Mononuclear cell (primary cell): ENCODE data around the gene HOXD9. TPM values are rescaled to one million over a fixed set of nuclear protein-coding genes. Genes with fewer than 3 reads are reported as not detected.

Experiments used
- H3K27me3 ChIP-seq: 2 replicates; pipeline ENCODE4 v1.6.0; 2011; ENCODE audit warnings: low read length, control low read depth; ENCODE audit not compliant: insufficient read depth
- H3K4me1 ChIP-seq: 2 replicates; pipeline ENCODE4 v1.5.1; 2011; ENCODE audit warnings: mild to moderate bottlenecking, low read length, control low read depth; ENCODE audit not compliant: insufficient read depth
- H3K4me3 ChIP-seq: 2 replicates; pipeline ENCODE4 v1.5.1; 2011; ENCODE audit warnings: mild to moderate bottlenecking, low read length, moderate library complexity
- H3K9me3 ChIP-seq: 2 replicates; pipeline ENCODE4 v1.5.1; 2011; ENCODE audit warnings: low read depth, mild to moderate bottlenecking, control low read depth, low read length
- total RNA-seq: library from RNA; depleted of rRNA; stranded (reverse); fragments of >200 nt; gene quantifications from one replicate; pipeline ENCODE4 v1.2.3, GENCODE V29; 2012

Gene HOXD9
- total RNA-seq, 1 donor = not detected

DNA sequence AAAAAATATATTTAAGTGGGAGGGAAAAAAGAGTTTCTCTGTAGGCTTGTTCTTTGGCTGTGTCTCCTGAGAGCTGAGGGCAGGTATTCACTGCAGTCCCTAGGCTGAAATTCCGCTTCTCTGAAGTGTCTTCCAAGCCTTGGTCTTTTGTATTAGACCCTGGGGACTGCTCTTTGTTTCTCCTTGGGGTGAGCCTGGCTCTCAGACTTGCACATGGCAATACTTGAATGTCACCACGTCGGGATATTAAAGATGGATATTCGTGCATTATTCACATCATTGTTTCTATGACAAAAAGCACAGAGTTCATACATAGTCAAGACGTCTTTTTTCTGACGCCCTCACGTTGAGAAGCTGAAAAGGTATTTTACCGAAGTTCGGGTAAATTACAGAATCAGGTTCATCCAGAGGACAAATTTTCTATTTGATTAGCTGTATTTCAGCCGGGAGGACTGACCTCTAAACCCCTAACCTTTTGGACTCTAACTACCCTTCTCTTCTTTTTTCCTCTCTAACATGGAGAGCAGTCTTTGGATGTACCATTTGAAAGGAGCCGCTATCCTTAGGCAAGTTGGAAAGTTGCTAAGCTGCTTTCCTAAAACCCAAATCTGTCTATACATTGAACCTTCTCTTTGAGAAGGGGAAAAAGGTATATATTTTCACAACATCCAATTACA is 32.2 kb downstream of the HOXD9 start:
- Histone ChIP-seq H3K9me3 (no peaks in the 10 kb centered on the region), H3K4me1 (no peaks in the 10 kb centered on the region), H3K4me3 (no peak overlapping the region), H3K27me3 (peaks cover 91% of the 10 kb centered on the region)

DNA sequence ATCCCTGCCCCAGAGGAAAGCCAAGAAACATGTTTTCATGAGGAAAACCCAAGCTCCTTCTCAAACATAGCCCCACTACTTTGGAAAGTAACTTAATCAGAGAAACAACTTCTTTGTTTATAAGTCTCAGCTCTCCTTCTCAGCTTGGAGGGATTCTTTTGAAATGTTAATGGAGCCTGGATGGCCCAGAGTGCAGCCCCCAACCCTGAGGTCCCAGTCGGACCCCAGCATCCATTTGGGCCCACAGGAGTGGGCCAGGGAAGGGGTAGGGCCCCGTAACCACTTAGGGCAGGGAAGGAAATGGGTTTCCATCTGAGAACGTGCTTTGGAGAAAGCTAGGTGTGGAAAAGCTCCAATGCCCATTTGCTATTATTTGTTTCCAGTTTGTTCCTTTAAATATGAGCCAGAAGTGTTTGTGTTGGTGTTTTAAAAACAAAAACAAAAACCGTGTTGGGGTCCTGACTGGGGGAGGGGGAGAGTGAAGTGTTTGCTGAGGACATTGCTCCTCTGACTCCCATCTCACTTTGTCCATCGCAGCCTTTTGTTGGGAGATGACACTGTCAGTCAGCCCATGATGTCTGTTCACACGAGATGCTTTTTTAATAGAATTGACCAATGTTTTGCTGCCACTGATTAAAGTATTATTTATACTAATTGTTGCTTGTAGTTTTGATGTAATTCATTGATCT is 33.0 kb downstream of the HOXD9 start:
- H3K27me3 ChIP-seq = peaks cover 91% of the 10 kb centered on the region
- no peak overlapping the region for H3K4me3 ChIP-seq
- H3K9me3 ChIP-seq = no peaks in the 10 kb centered on the region
- no peaks in the 10 kb centered on the region for H3K4me1 ChIP-seq

DNA sequence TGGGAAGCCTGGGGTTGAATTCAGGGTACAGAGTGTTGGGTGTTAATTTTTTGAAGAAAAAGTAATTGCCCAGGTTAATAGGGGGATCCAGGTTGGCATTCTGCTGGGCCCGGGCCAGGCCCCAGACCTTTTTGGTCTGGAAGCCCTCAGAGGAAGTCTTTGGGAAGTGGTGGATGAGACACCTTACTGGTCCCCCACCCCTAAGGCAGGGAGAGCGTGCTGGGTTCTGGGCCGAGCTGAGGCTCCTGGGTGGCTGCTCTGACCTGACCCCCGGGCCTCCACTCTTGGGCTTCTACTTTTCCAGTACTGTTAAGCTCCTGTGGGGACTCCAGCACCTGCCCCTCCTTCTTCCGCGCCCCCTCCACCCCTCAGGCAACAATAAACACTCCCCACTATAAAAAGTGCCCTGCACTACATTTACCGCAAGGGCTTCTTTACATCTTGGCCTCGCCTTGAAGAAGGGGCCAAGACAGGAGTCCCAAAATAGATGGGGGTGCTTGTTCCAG is 33.8 kb downstream of the HOXD9 start:
- Histone ChIP-seq H3K9me3 (no peaks in the 10 kb centered on the region), H3K4me1 (no peaks in the 10 kb centered on the region), H3K4me3 (no peak overlapping the region), H3K27me3 (peaks cover 91% of the 10 kb centered on the region)

DNA sequence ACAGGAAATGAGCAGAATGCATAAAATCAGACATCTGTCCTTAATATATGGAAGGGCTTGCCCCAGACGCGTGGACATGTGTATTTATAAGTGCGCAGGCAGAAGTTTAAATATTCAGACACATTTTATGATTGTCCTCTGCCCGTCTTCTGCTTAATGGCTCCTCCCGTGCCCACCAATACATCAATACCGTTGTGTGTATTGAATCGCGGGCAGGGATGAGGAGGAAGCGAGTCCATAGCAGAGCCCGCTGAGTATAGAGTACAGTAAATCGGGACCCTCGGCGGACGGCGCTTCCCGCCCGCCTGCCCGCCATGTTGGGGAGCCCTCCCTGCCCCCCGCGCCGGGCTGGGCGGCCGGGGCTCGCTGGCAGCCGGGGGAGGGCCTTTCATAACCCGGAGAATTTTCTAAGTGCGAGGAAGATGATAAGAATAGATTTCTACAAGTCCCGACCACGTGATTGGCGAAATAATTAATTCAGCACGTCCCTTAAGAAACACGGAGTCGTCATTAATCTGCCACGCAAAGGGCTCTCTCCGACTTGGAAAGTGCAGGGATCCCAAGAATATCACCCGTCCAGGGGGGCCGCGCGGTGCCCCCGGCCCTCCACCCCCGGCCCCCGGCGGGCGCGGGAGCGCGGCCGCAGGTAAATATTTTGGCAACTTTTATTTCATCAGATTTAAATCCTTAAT is 34.4 kb downstream of the HOXD9 start, which contains the start of gene HOXD3:
Gene HOXD3, plus strand, starts transcription at position 501 of the 692 bp plus-strand sequence. CDS start 11,808 bp downstream, outside the sequence.
- H3K9me3 ChIP-seq = no peaks in the 10 kb centered on the region
- peaks cover 91% of the 10 kb centered on the region for H3K27me3 ChIP-seq
- no peaks in the 10 kb centered on the region for H3K4me1 ChIP-seq
- no peak within 1 kb of the TSS for H3K4me3 ChIP-seq

DNA sequence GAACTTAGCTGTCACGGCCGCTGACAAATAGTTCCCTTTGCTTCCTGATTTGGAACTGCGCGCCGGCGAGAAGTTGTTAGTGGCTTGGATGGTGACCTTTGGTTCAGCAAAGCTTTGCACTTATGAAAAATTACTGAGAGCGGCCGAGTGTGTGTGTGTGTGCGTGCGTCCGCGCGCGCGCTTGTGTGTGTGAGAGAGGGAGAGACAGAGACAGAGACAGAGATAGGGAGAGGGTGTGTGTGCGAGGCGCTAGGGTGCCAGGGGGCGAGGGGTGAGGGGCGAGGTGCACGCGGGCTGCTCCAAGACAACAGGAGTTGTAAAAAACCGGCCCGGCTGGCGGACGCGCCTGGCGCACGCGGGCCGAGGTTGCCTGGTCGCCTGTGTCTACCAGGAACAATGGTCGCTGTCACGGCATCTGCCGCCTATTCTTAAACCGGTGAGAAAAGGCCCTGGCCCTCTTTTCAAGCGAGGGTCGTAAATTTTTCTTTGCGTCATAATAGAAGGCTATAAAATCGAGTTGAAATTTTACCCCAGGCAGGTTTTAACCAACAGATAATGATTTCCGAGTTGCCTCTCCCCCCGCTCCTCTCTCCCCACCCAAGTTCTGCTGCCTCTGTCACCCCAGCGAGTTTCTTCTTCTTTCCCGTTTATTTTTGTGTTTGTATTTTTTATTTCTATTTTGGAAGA is 35.1 kb downstream of the HOXD9 start:
- Histone ChIP-seq H3K27me3 (peaks cover 93% of the 10 kb centered on the region), H3K4me3 (no peak overlapping the region), H3K9me3 (no peaks in the 10 kb centered on the region), H3K4me1 (no peaks in the 10 kb centered on the region)

DNA sequence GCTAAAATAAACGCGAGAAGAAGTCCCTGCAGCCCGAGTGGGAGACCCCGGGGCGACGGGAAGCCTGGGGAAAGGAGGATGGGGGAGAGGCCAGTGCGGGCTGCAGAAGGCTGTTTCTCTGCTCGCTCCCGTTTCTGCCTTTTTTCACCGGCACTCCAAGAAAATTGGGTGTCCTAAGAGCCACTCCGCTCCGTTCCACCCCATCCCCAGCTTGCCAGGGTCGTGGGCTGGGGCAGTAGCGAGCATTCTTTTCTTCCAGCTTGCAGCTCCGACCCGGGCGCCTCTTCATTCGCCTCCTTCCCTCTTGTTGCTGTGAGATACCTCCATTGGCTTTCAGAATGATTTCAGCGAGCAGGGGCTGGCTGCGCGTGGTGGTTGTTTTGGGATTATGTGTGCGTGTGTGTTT is 35.7 kb downstream of the HOXD9 start:
- no peaks in the 10 kb centered on the region for H3K9me3 ChIP-seq
- H3K4me3 ChIP-seq = no peak overlapping the region
- peaks cover 94% of the 10 kb centered on the region for H3K27me3 ChIP-seq
- H3K4me1 ChIP-seq = no peaks in the 10 kb centered on the region

DNA sequence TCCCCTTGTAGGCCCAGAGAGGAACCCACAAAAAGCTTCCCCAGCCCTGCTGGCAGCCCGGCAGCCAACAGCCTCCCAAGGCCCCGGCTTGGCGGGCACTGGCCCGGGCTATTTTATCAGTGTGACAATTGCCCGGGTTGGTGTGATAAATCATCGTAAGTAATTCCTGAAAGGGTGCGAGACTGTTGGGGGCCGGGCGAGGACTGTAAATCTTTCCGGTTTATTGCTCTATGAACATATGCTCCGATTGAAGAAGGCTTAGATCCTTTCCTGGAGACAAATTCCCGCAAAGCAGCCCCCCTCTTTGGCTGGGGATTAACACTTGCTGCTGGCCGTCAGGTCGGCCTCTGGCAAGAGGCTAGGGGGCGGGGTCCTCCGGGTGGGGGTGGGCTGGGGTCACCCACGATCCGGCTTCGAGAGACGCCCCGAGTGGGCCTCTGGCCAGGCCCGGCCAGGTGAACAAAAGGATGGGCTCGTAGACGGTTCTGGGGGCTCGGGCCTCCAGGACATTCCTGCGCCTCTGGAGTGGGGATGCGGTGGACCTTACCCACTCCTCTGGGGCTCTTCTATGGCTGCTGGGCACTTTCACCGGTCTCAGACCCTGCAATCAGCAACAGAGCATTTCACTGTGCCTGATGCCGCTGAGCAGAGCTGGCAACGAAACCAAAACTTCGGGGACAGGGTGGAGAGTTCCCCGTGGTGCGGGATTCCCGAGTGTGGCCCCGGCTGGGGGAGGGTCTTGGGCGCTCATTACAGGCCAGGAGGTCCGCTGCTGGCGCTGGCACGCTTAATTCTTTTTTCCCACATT is 36.5 kb downstream of the HOXD9 start:
- H3K9me3 ChIP-seq = no peaks in the 10 kb centered on the region
- peaks cover 94% of the 10 kb centered on the region for H3K27me3 ChIP-seq
- no peak overlapping the region for H3K4me3 ChIP-seq
- H3K4me1 ChIP-seq = no peaks in the 10 kb centered on the region

DNA sequence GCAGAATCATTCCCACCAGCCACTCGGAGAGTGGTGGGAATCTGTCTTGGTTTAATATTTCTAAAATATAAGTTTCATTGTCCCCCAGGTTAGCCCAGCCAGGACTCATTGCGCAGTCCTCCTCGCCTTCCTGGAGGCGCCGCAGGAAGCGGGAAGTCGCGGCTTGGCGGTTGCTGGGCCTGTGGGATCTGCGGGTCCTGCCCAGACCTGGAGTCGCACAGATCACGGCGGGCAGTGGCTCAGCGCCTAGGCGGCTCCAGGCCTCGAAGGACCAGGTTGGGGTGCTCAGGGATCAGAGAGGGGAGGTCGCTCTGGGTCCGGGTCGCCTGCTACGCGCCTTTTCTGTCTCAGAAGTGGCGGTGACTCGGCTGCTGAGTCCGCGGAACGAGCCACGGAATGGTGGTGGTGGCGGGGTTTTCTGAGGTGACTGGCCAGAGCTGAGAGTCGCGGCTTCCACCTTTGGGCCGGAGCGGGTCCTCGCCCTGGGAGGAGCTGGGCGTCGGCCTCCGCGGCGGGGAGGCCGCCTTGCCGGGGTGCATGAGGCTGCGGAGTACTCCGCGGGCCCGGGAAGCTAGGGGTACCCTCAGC is 37.2 kb downstream of the HOXD9 start:
- Histone ChIP-seq H3K4me3 (no peak overlapping the region), H3K4me1 (no peaks in the 10 kb centered on the region), H3K9me3 (no peaks in the 10 kb centered on the region), H3K27me3 (peaks cover 94% of the 10 kb centered on the region)

DNA sequence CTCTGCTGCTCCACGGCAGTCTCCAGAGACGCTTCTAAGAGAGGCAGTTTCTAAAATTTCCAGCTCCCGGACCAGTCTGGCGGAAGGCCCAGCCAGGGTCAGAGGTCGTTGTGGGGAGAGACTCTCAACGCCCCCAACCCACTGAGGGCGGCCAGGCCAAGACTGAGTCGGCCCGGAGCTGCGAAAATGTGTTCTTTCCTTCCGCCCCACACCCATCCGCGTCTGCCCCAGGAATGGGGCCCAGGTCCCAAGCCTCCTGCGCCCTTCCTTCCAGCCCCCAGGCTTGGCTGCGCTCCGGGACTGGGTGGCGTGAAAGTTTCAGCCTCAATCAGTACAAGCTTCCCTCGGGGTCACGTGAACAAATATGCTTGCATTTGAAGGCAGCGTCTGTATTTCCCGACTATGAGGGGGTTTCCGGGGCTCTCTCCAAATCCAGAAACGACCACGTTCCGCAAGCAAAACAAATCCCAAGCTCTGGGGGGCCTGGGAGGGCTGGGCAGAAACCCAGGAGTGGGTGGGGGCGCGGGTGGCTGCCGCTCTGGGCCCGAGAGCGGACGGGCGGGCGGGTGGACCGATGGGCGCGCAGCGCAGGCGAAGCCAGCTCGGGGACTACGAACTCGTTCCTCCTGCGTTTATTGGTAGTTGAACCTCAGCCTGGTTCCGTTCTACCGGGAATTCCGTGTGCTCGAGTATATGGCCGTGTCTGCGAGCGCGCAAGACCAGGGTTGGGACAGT is 37.9 kb downstream of the HOXD9 start:
- Histone ChIP-seq H3K27me3 (peaks cover 94% of the 10 kb centered on the region), H3K9me3 (no peaks in the 10 kb centered on the region), H3K4me1 (no peaks in the 10 kb centered on the region), H3K4me3 (no peak overlapping the region)

DNA sequence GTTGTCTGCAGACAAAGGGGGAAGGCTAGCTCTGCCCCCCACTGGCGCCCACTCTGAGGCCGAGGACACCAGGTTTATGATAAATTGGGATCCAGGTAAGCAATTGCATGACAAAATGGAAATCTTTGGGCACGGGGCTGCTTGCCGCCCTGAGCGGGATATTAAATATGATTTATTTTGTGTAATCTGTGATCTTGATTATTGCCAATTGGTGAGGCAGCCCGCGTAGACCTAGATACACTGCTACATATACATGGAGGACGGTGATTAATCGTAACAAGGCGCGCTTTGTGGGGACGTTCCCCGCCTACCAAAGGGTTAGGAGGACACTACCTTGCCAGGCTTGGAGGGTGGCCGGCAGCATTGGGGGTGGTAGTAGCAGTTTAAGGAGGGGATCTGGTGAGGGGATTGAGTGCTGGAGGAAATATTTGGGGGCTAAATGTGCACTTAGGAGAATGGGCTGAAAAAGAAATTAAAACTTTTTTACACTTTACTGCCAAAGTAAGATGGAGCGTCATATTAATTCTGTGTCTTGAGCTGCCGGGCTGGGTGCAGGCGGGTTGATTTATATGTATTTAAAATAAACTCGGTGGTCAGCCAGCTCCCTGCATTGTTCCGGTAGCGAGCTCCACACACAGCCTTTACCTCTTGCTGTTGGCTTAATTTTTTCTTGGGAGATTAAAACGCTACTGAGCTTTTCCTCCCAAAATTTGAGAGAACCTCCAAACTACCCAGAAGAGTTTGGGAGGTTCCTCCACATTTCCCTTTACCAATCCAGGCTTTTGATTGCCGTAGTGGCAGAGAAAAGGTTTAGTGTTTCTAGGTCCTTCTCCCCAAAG is 38.7 kb downstream of the HOXD9 start:
- no peaks in the 10 kb centered on the region for H3K9me3 ChIP-seq
- H3K4me3 ChIP-seq = no peak overlapping the region
- peaks cover 94% of the 10 kb centered on the region for H3K27me3 ChIP-seq
- no peaks in the 10 kb centered on the region for H3K4me1 ChIP-seq

DNA sequence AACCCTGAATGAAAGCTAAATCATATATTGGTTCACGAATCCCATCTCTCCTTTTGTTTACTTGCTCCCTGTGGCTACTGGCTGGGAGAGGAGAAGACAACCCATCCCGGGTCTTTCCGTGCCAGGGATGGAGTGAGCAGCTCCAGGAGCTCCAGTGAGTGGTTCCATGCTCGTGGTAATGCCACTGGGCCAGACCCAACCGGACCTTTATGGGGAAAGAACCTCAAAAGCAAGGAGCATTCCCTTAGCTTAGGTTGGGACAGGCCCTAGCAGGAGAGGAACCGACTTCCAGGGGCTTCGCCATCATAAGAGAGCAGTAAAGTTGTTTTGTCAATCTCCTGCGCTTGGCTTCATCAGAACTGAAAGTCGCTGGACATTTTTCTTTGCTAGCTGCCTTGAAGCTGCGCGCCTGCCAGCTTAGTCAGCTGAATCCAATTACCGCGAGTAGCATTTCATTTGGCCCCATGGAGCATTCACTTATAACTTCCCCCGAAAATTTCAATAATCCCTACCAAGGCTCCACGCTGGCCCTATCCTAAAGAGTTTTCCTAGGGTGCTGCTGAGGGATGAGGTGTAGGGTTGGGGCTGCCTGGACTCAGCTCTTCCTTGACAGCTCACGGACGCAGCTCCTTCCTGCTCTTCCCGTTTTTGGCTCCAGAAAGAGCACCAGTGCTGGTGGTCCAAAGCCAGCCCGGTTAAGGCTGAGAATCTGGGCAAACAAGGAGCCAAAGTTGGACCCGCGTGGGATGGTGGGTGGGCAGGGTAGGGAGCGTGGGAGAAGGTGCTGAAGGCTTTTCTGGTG is 39.5 kb downstream of the HOXD9 start:
- Histone ChIP-seq H3K4me3 (no peak overlapping the region), H3K9me3 (no peaks in the 10 kb centered on the region), H3K27me3 (peaks cover 94% of the 10 kb centered on the region), H3K4me1 (no peaks in the 10 kb centered on the region)

DNA sequence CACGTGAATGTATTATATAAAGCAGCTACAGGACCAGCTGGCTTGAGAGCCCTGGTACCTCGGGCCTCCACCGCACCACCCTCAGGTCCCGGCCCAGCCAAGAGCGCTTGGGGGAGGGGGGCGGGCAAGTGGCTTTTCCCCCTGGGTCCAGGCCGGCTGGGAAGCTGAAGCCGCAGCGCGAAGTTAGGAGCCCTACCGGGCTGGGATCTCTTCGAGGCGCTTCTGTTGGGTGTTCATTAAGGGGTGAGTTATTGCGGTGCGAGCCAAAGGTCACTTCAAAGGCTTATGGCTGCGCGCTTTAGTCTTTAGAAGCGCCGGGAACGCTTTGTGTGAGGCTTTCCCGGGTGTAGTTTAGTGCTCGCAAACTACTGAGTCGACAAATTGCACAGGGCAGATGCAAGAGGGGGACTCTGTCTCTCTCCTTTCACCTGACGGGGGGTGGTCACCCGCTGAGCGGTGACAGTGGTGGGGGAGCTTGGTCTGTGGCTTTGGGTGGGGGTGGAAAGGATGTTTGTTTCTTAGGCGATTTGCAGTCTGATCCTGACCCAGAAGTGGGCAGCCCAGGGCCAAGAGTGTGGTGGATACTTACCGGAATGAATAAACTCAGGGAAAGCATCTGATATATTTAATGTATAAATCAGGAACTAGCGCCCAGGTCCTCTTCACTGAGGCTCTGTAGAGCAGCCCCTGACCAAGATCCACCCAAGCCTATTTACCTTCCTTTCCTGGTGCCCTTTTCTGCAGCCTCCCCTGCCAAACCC is 40.6 kb downstream of the HOXD9 start:
- H3K4me3 ChIP-seq = no peak overlapping the region
- H3K27me3 ChIP-seq = peaks cover 94% of the 10 kb centered on the region
- no peaks in the 10 kb centered on the region for H3K4me1 ChIP-seq
- H3K9me3 ChIP-seq = no peaks in the 10 kb centered on the region
